Left lung (tissue), 10 donors: Measurements from ENCODE around the gene TRIP10. TPM values are rescaled to one million over a fixed set of nuclear protein-coding genes. Genes with fewer than 3 reads are reported as not detected.
"Not testable (repeated sequence)": the region's sequence is repeated elsewhere in the genome, so short reads cannot be mapped to it uniquely, and the experiment has no call there.

Experiments
- ATAC-seq: fragments of 200-7000 bp; cut with Tn5 transposase; one replicate; pipeline ENCODE4 v1.9.1; 2020; ENCODE audit warnings: moderate library complexity
- DNase-seq, 4 donors: peaks; one replicate each; pipeline ENCODE4 v3.0.0-alpha.2; 2013 to 2020
- H3K27ac ChIP-seq, 2 donors: fragments of 200-600 bp; sonication (generic) in 1 of 2; one replicate each; pipeline versions ENCODE4 v1.5.0 to v1.8.0; 2020 to 2021
- H3K27me3 ChIP-seq, 2 donors: fragments of 200-600 bp; sonication (generic) in 1 of 2; one replicate each; pipeline versions ENCODE4 v1.5.0 to v1.8.0; 2020 to 2021
- H3K36me3 ChIP-seq, 2 donors: fragments of 200-600 bp; sonication (generic) in 1 of 2; one replicate each; pipeline versions ENCODE4 v1.5.0 to v1.8.0; 2020 to 2021
- H3K4me1 ChIP-seq, 2 donors: fragments of 200-600 bp; one replicate each; pipeline ENCODE4 v1.8.0; 2021
- H3K4me3 ChIP-seq, 2 donors: fragments of 200-600 bp; sonication (generic) in 1 of 2; one replicate each; pipeline versions ENCODE4 v1.5.0 to v1.8.0; 2020 to 2021; ENCODE audit warnings: mild to moderate bottlenecking in 1 of 2
- H3K9me3 ChIP-seq, 2 donors: fragments of 200-600 bp; sonication (generic) in 1 of 2; one replicate each; pipeline versions ENCODE4 v1.5.0 to v1.8.0; 2020 to 2021
- intact Hi-C, 2 donors: fragments of 100-400 bp; cut with DNase I; formaldehyde crosslinking; loops; one replicate each; pipeline versions ENCODE4 v1.11.2 to v1.14.2; 2022
- polyA plus RNA-seq, 6 donors: library from polyadenylated mRNA; unstranded; fragments of 120-200 nt; gene quantifications; one replicate each; pipeline ENCODE4 v1.2.1, GENCODE V29; 2013; ENCODE audit not compliant: insufficient read length in 6 of 6
- total RNA-seq, 2 donors: library from RNA; stranded (reverse); fragmentation: NEBNext Ultra II Directional; extraction: Animal tissue kit (Norgen Biotek cat#: 25700); gene quantifications; one replicate each; pipeline ENCODE4 v1.2.1, GENCODE V29; 2021
- TF ChIP-seq, protein P1 (sequence below), 2 donors: fragments of 200-600 bp; sonication (generic) in 1 of 2; IDR thresholded peaks; one replicate each; pipeline versions ENCODE4 v1.5.0 to v1.8.0; 2021; ENCODE audit warnings: antibody characterized with exemption in 2 of 2
- donor health status: DM: no; HTN: yes; CAD: no.
- donor health status: DM: no; HTN: no; CAD: no.

TRIP10 gene
- total and polyA plus RNA-seq, 8 donors, result 62.3 to 120 (median 92.8) TPM

GRCh38 chr19:6760606-6761005 is 21.1 kb downstream of the TRIP10 start:
- Histone ChIP-seq H3K4me1 (peaks cover 0 to under 1% of the 10 kb centered on the region in 2 donors), H3K27ac (no peak overlapping the region), H3K27me3 (peaks cover 0 to 7% of the 10 kb centered on the region in 2 donors), H3K36me3 (peaks cover 0 to 31% of the 10 kb centered on the region in 2 donors), H3K9me3 (no peaks in the 10 kb centered on the region), H3K4me3 (no peak overlapping the region)
- intact Hi-C loops, result no loop called here
- peak in 1 of 4 donors; percentile 61 for DNase-seq
- ATAC-seq, result no peak
- TF ChIP-seq, protein P1, sequence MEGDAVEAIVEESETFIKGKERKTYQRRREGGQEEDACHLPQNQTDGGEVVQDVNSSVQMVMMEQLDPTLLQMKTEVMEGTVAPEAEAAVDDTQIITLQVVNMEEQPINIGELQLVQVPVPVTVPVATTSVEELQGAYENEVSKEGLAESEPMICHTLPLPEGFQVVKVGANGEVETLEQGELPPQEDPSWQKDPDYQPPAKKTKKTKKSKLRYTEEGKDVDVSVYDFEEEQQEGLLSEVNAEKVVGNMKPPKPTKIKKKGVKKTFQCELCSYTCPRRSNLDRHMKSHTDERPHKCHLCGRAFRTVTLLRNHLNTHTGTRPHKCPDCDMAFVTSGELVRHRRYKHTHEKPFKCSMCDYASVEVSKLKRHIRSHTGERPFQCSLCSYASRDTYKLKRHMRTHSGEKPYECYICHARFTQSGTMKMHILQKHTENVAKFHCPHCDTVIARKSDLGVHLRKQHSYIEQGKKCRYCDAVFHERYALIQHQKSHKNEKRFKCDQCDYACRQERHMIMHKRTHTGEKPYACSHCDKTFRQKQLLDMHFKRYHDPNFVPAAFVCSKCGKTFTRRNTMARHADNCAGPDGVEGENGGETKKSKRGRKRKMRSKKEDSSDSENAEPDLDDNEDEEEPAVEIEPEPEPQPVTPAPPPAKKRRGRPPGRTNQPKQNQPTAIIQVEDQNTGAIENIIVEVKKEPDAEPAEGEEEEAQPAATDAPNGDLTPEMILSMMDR (IDR thresholded peaks at IDR 0.05), result no peak

- DNase-seq, result peak in 1 of 4 donors; percentile 1
- H3K4me1 ChIP-seq, result peaks cover 0 to 6% of the 10 kb centered on the region in 2 donors
- no peak overlapping the region for H3K27ac ChIP-seq
- H3K36me3 ChIP-seq, result peaks cover 0 to 31% of the 10 kb centered on the region in 2 donors
- TF ChIP-seq, protein P1 (IDR thresholded peaks at IDR 0.05), result no peak
- H3K9me3 ChIP-seq, result no peaks in the 10 kb centered on the region
- intact Hi-C loops, result no loop called here
- H3K27me3 ChIP-seq, result peaks cover 0 to 13% of the 10 kb centered on the region in 2 donors
- no peak overlapping the region for H3K4me3 ChIP-seq
- ATAC-seq, result no peak
Observed at GRCh38 chr19:6761053-6761676, 21.7 kb downstream of the TRIP10 start.

- H3K4me3 ChIP-seq, ATAC-seq, intact Hi-C loops, H3K9me3 ChIP-seq, H3K27ac ChIP-seq: not testable (repeated sequence)
- Histone ChIP-seq H3K36me3 (peaks cover 0 to 31% of the 10 kb centered on the region in 2 donors), H3K4me1 (peaks cover 10 to 18% of the 10 kb centered on the region in 2 donors), H3K27me3 (peaks cover 0 to 22% of the 10 kb centered on the region in 2 donors)
- DNase-seq, result peak in 1 of 4 donors; percentile 1
Observed at GRCh38 chr19:6762253-6762797, 22.8 kb downstream of the TRIP10 start.

DNA sequence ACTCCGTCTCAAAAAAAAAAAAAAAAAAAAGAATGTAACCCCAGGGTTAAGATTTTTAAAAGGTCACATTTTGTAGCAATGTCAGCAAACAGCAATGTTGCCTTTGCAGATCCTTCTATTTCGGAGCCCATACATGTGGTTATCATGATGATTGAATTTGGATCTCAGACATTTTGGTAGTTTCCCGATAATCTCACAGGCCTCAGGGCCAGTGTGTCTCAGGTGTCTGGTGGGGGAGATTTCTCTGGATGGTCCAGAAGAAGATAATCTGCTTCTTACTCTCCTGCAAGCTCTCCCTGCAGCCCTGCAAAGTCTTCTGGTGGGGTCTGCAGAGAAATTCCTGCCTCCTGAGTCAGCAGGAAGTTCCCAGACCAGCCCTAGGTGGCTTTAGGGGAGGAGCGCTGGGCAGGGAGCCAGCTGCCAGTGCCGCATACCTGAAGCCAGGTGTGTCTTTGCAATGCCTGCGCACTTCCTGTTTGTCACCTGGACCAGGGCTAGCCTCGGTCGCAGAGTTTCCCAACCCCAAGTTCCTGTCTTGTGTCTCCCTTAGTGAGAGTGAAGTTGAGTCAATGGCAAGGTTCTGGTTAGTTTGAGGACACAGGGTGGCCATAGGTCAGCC is 26.4 kb downstream of the TRIP10 start:
- no peaks in the 10 kb centered on the region for H3K9me3 ChIP-seq
- peak in 3 of 4 donors; percentile 87 to 93 (median 89) for DNase-seq
- peak; percentile 67 for ATAC-seq
- peak overlapping the region; percentile 33 to 51 for H3K4me3 ChIP-seq
- peaks cover 10 to 39% of the 10 kb centered on the region in 2 donors for H3K4me1 ChIP-seq
- intact Hi-C loops, result no loop called here
- H3K27ac ChIP-seq, result peak overlapping the region; percentile 41 to 86
- peaks cover 0 to 29% of the 10 kb centered on the region in 2 donors for H3K27me3 ChIP-seq
- TF ChIP-seq, protein P1 (IDR thresholded peaks at IDR 0.05), result no peak
- H3K36me3 ChIP-seq, result peaks cover 0 to 9% of the 10 kb centered on the region in 2 donors

GRCh38 chr19:6766357-6767080 is 27.0 kb downstream of the TRIP10 start:
- Histone ChIP-seq H3K9me3 (no peaks in the 10 kb centered on the region), H3K4me3 (peak overlapping the region; percentile 33 to 51), H3K27me3 (peaks cover 0 to 29% of the 10 kb centered on the region in 2 donors), H3K36me3 (peaks cover 0 to 6% of the 10 kb centered on the region in 2 donors), H3K4me1 (peaks cover 10 to 42% of the 10 kb centered on the region in 2 donors), H3K27ac (peak overlapping the region; percentile 41 to 86)
- ATAC-seq (no peak), DNase-seq (peak in 1 of 4 donors; percentile 30)
- intact Hi-C loops, result no loop called here
- TF ChIP-seq, protein P1 (IDR thresholded peaks at IDR 0.05), result no peak
